Liver (tissue), 9 donors: ENCODE results near the gene GMDS. TPM values are rescaled to one million over a fixed set of nuclear protein-coding genes. Genes with fewer than 3 reads are reported as not detected.

Experiments used
- DNase-seq: peaks from one replicate; pipeline ENCODE4 v3.0.0-alpha.2; 2017; ENCODE audit warnings: low spot score
- H3K27ac ChIP-seq, 2 donors: one replicate each; pipeline ENCODE4 v1.7.0; 2013; ENCODE audit warnings: inconsistent platforms in 2 of 2, low read length in 2 of 2, control low read depth in 1 of 2, low read depth in 1 of 2, mild to moderate bottlenecking in 1 of 2
- H3K27me3 ChIP-seq, 4 donors: one replicate each; pipeline versions ENCODE4 v1.6.1 to v1.7.0; 2013; ENCODE audit warnings: low read length in 3 of 4, inconsistent platforms in 1 of 4, mild to moderate bottlenecking in 1 of 4, moderate library complexity in 1 of 4; ENCODE audit not compliant: control insufficient read depth in 4 of 4, insufficient read depth in 4 of 4
- H3K36me3 ChIP-seq, 4 donors: one replicate each; pipeline versions ENCODE4 v1.6.1 to v1.7.0; 2013; ENCODE audit warnings: low read length in 3 of 4, mild to moderate bottlenecking in 3 of 4, low read depth in 1 of 4, moderate library complexity in 1 of 4; ENCODE audit not compliant: control insufficient read depth in 4 of 4, insufficient read depth in 3 of 4
- H3K4me1 ChIP-seq, 4 donors: one replicate each; pipeline versions ENCODE4 v1.6.1 to v1.7.0; 2013; ENCODE audit warnings: low read length in 3 of 4, mild to moderate bottlenecking in 3 of 4, moderate library complexity in 1 of 4; ENCODE audit not compliant: control insufficient read depth in 4 of 4, insufficient read depth in 4 of 4
- H3K4me3 ChIP-seq, 3 donors: one replicate each; pipeline versions ENCODE4 v1.6.1 to v1.7.0; 2013; ENCODE audit warnings: low read length in 3 of 3, control low read depth in 1 of 3, low read depth in 1 of 3, mild to moderate bottlenecking in 1 of 3
- H3K9ac ChIP-seq, 2 donors: one replicate each; pipeline ENCODE4 v1.7.0; 2013; ENCODE audit warnings: low read length in 2 of 2, mild to moderate bottlenecking in 2 of 2, moderate library complexity in 2 of 2, control low read depth in 1 of 2, low read depth in 1 of 2
- H3K9me3 ChIP-seq, 4 donors: one replicate each; pipeline versions ENCODE4 v1.6.1 to v1.7.0; 2013; ENCODE audit warnings: low read length in 3 of 4; ENCODE audit not compliant: control insufficient read depth in 4 of 4
- EGR1 ChIP-seq, 2 donors: IDR thresholded peaks; 2 replicates each; pipeline ENCODE4 v1.6.1; 2016 to 2018; ENCODE audit warnings: antibody characterized with exemption in 2 of 2, low read depth in 2 of 2
- FOXA1 ChIP-seq: IDR thresholded peaks from 2 replicates; pipeline ENCODE4 v1.6.1; 2016; ENCODE audit warnings: antibody characterized with exemption
- FOXA2 ChIP-seq: IDR thresholded peaks from 2 replicates; pipeline ENCODE4 v1.6.1; 2016; ENCODE audit warnings: antibody characterized with exemption
- GABPA ChIP-seq, 2 donors: IDR thresholded peaks in 1 of 2; conservative IDR thresholded peaks in 1 of 2; 2 replicates each; pipeline ENCODE4 v1.6.1; 2016; ENCODE audit warnings: antibody characterized with exemption in 2 of 2, mild to moderate bottlenecking in 1 of 2, moderate library complexity in 1 of 2
- HNF4A ChIP-seq, 2 donors: conservative IDR thresholded peaks; 2 replicates each; pipeline ENCODE4 v1.6.1; 2016; ENCODE audit warnings: antibody characterized with exemption in 2 of 2, mild to moderate bottlenecking in 2 of 2
- HNF4G ChIP-seq: IDR thresholded peaks from 2 replicates; pipeline ENCODE4 v1.6.1; 2016; ENCODE audit warnings: antibody characterized with exemption
- JUND ChIP-seq, 2 donors: IDR thresholded peaks; 2 replicates each; pipeline ENCODE4 v1.6.1; 2016; ENCODE audit warnings: antibody characterized with exemption in 2 of 2
- NR2F2 ChIP-seq: IDR thresholded peaks from 2 replicates; pipeline ENCODE4 v1.6.1; 2016; ENCODE audit warnings: antibody characterized with exemption
- RAD21 ChIP-seq, 2 donors: IDR thresholded peaks; 2 replicates each; pipeline ENCODE4 v1.6.1; 2016; ENCODE audit warnings: antibody characterized with exemption in 2 of 2, mild to moderate bottlenecking in 2 of 2
- RXRA ChIP-seq, 2 donors: IDR thresholded peaks; 2 replicates each; pipeline ENCODE4 v1.6.1; 2017 to 2018; ENCODE audit warnings: antibody characterized with exemption in 2 of 2, mild to moderate bottlenecking in 1 of 2
- SP1 ChIP-seq: IDR thresholded peaks from 2 replicates; pipeline ENCODE4 v1.6.1; 2018; ENCODE audit warnings: antibody characterized with exemption, mild to moderate bottlenecking
- TAF1 ChIP-seq: conservative IDR thresholded peaks from 2 replicates; pipeline ENCODE4 v1.6.1; 2016; ENCODE audit warnings: antibody characterized with exemption, mild to moderate bottlenecking
- YY1 ChIP-seq: IDR thresholded peaks from 2 replicates; pipeline ENCODE4 v1.6.1; 2016; ENCODE audit warnings: antibody characterized with exemption, mild to moderate bottlenecking
- WGBS: extraction: QIAGEN DNeasy Blood & Tissue Kit; methylation state at CpG from one replicate; pipeline ENCODE4 v1.1.7; 2013; 5-methylcytosine and 5-hydroxymethylcytosine counted together
- polyA plus RNA-seq, 2 donors: library from polyadenylated mRNA; stranded (reverse) in 1 of 2; unstranded in 1 of 2; fragments of 200-250 nt in 1 of 2; fragments of >200 nt in 1 of 2; fragmentation: Nextera tagmentation in 1 of 2; extraction: Ambion mirVana in 1 of 2; gene quantifications; one replicate each; pipeline versions ENCODE4 v1.2.1 to v1.2.3, GENCODE V29; 2013 to 2015
- total RNA-seq, 2 donors: library from RNA; depleted of rRNA; stranded (reverse); fragments of >200 nt; gene quantifications; one replicate each; pipeline ENCODE4 v1.2.3, GENCODE V29; 2014
- TF ChIP-seq, protein P1 (sequence below): IDR thresholded peaks from 2 replicates; pipeline ENCODE4 v1.6.1; 2016; ENCODE audit warnings: antibody characterized with exemption
- TF ChIP-seq, protein P2 (sequence below): IDR thresholded peaks from 2 replicates; pipeline ENCODE4 v1.6.1; 2016; ENCODE audit warnings: antibody characterized with exemption, mild to moderate bottlenecking
- TF ChIP-seq, protein P3 (sequence below): IDR thresholded peaks from 2 replicates; pipeline ENCODE4 v1.6.1; 2016; ENCODE audit warnings: antibody characterized with exemption
- TF ChIP-seq, protein P4 (sequence below): fragments of 150-350 bp; IDR thresholded peaks from 2 replicates; pipeline ENCODE4 v1.5.1; 2017; ENCODE audit warnings: improper control_type of control experiment, low read depth, low read length; ENCODE audit not compliant: missing input control
- TF ChIP-seq, protein P5 (sequence below): IDR thresholded peaks from 2 replicates; pipeline ENCODE4 v1.6.1; 2016; ENCODE audit warnings: antibody characterized with exemption
- donor health status: healthy.
- donor health status: healthy.
- donor health status: healthy.
- donor health status: healthy.
- donor health status: healthy.

Gene GMDS
- total and polyA plus RNA-seq, 4 donors: 3.5 to 15.6 (median 13.0) TPM

DNA sequence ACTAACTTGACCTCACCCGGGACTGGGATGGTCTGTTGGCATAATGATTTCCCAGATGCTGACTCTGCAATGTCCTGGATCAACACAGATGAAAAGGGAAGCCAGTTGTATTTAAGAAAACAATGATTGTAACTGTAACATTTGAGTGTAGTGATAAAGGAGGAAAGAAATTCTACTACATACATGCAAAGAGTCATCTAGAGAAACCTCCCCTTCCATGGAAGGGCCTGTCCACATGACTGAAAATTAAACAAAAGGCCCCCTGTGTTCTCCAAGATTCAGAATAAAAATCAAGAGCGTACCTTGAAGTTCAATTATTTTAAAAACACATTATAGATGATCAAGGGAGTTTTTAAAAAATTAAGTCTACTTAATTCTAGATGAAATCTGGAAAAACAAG lies 484.5 kb downstream of the GMDS start:
- 81% methylated on average over 2 of the region's 2 CpGs for WGBS
- Histone ChIP-seq H3K27ac (no peak overlapping the region), H3K9me3 (no peaks in the 10 kb centered on the region), H3K27me3 (no peaks in the 10 kb centered on the region), H3K9ac (no peak overlapping the region), H3K4me1 (no peaks in the 10 kb centered on the region), H3K36me3 (no peaks in the 10 kb centered on the region), H3K4me3 (no peak overlapping the region)
- TF ChIP-seq, protein P1, sequence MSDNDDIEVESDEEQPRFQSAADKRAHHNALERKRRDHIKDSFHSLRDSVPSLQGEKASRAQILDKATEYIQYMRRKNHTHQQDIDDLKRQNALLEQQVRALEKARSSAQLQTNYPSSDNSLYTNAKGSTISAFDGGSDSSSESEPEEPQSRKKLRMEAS: no peak
- TF ChIP-seq HNF4A (conservative IDR thresholded peaks at IDR 0.05) (no peak), FOXA2 (no peak), SP1 (no peak), YY1 (no peak), RXRA (IDR thresholded peaks at IDR 0.05) (no peak), JUND (IDR thresholded peaks at IDR 0.05) (no peak), HNF4G (no peak), NR2F2 (no peak), FOXA1 (no peak), EGR1 (IDR thresholded peaks at IDR 0.05; ENCODE audit: low read depth in 2 of 2) (no peak), RAD21 (IDR thresholded peaks at IDR 0.05) (no peak), TAF1 (no peak), GABPA (IDR thresholded peaks at IDR 0.05 in 1 of 2, conservative IDR thresholded peaks at IDR 0.05 in 1 of 2) (no peak)
- TF ChIP-seq, protein P2, sequence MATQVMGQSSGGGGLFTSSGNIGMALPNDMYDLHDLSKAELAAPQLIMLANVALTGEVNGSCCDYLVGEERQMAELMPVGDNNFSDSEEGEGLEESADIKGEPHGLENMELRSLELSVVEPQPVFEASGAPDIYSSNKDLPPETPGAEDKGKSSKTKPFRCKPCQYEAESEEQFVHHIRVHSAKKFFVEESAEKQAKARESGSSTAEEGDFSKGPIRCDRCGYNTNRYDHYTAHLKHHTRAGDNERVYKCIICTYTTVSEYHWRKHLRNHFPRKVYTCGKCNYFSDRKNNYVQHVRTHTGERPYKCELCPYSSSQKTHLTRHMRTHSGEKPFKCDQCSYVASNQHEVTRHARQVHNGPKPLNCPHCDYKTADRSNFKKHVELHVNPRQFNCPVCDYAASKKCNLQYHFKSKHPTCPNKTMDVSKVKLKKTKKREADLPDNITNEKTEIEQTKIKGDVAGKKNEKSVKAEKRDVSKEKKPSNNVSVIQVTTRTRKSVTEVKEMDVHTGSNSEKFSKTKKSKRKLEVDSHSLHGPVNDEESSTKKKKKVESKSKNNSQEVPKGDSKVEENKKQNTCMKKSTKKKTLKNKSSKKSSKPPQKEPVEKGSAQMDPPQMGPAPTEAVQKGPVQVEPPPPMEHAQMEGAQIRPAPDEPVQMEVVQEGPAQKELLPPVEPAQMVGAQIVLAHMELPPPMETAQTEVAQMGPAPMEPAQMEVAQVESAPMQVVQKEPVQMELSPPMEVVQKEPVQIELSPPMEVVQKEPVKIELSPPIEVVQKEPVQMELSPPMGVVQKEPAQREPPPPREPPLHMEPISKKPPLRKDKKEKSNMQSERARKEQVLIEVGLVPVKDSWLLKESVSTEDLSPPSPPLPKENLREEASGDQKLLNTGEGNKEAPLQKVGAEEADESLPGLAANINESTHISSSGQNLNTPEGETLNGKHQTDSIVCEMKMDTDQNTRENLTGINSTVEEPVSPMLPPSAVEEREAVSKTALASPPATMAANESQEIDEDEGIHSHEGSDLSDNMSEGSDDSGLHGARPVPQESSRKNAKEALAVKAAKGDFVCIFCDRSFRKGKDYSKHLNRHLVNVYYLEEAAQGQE: no peak
- TF ChIP-seq, protein P3, sequence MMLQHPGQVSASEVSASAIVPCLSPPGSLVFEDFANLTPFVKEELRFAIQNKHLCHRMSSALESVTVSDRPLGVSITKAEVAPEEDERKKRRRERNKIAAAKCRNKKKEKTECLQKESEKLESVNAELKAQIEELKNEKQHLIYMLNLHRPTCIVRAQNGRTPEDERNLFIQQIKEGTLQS: no peak
- TF ChIP-seq, protein P4, sequence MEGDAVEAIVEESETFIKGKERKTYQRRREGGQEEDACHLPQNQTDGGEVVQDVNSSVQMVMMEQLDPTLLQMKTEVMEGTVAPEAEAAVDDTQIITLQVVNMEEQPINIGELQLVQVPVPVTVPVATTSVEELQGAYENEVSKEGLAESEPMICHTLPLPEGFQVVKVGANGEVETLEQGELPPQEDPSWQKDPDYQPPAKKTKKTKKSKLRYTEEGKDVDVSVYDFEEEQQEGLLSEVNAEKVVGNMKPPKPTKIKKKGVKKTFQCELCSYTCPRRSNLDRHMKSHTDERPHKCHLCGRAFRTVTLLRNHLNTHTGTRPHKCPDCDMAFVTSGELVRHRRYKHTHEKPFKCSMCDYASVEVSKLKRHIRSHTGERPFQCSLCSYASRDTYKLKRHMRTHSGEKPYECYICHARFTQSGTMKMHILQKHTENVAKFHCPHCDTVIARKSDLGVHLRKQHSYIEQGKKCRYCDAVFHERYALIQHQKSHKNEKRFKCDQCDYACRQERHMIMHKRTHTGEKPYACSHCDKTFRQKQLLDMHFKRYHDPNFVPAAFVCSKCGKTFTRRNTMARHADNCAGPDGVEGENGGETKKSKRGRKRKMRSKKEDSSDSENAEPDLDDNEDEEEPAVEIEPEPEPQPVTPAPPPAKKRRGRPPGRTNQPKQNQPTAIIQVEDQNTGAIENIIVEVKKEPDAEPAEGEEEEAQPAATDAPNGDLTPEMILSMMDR: no peak
- TF ChIP-seq, protein P5, sequence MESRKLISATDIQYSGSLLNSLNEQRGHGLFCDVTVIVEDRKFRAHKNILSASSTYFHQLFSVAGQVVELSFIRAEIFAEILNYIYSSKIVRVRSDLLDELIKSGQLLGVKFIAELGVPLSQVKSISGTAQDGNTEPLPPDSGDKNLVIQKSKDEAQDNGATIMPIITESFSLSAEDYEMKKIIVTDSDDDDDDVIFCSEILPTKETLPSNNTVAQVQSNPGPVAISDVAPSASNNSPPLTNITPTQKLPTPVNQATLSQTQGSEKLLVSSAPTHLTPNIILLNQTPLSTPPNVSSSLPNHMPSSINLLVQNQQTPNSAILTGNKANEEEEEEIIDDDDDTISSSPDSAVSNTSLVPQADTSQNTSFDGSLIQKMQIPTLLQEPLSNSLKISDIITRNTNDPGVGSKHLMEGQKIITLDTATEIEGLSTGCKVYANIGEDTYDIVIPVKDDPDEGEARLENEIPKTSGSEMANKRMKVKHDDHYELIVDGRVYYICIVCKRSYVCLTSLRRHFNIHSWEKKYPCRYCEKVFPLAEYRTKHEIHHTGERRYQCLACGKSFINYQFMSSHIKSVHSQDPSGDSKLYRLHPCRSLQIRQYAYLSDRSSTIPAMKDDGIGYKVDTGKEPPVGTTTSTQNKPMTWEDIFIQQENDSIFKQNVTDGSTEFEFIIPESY: no peak
- no peak for DNase-seq
